ENCODE results near the gene MTUS2. TPM values are rescaled to one million over a fixed set of nuclear protein-coding genes. Genes with fewer than 3 reads are reported as not detected.

MTUS2 gene
- total RNA-seq, 4 donors from 2014 or later, result 0.20 to 1.6 (median 0.25) TPM; not detected in 1

GRCh38 chr13:29081697-29082440 lies 261.7 kb downstream of the MTUS2 start:
- in situ Hi-C loops (cut with MboI; ENCODE audit: low sequenced_read_pairs in 4 of 4), result no loop called here
- intact Hi-C loops (cut with DNase I; ENCODE audit: low total_unique reads), result no loop called here
- DNase-seq (no peak), ATAC-seq (no peak)
- Histone ChIP-seq H3K9me3 (no peaks in the 10 kb centered on the region), H3K36me3 (no peaks in the 10 kb centered on the region), H3K27me3 (no peaks in the 10 kb centered on the region), H3K27ac (no peak overlapping the region), H3K4me1 (no peaks in the 10 kb centered on the region), H3K4me3 (no peak overlapping the region)
- TF ChIP-seq CTCF (IDR thresholded peaks at IDR 0.05 in 4 of 5, conservative IDR thresholded peaks at IDR 0.05 in 1 of 5), result no peak
- no peak for TF ChIP-seq POLR2A (IDR thresholded peaks at IDR 0.05)

GRCh38 chr13:29099781-29100406 lies 279.8 kb downstream of the MTUS2 start:
- DNase-seq (no peak), ATAC-seq (no peak)
- in situ Hi-C loops (cut with MboI; ENCODE audit: low sequenced_read_pairs in 4 of 4) (no loop called here), intact Hi-C loops (cut with DNase I; ENCODE audit: low total_unique reads) (no loop called here)
- no peaks in the 10 kb centered on the region for H3K27me3 ChIP-seq
- TF ChIP-seq CTCF (IDR thresholded peaks at IDR 0.05 in 4 of 5, conservative IDR thresholded peaks at IDR 0.05 in 1 of 5) (no peak), POLR2A (IDR thresholded peaks at IDR 0.05) (no peak)
- no peak overlapping the region for H3K4me3 ChIP-seq
- no peaks in the 10 kb centered on the region for H3K9me3 ChIP-seq
- no peak overlapping the region for H3K27ac ChIP-seq
- no peaks in the 10 kb centered on the region for H3K4me1 ChIP-seq
- no peaks in the 10 kb centered on the region for H3K36me3 ChIP-seq

- no peak for ATAC-seq
- Histone ChIP-seq H3K27ac (no peak overlapping the region), H3K27me3 (no peaks in the 10 kb centered on the region), H3K9me3 (no peaks in the 10 kb centered on the region), H3K4me3 (no peak overlapping the region), H3K4me1 (no peaks in the 10 kb centered on the region), H3K36me3 (no peaks in the 10 kb centered on the region)
- TF ChIP-seq POLR2A (IDR thresholded peaks at IDR 0.05) (no peak), CTCF (IDR thresholded peaks at IDR 0.05 in 4 of 5, conservative IDR thresholded peaks at IDR 0.05 in 1 of 5) (no peak)
- in situ Hi-C loops (cut with MboI; ENCODE audit: low sequenced_read_pairs in 4 of 4) (no loop called here), intact Hi-C loops (cut with DNase I; ENCODE audit: low total_unique reads) (no loop called here)
- DNase-seq, result no peak
These were observed 280.6 kb downstream of the MTUS2 start for GRCh38 chr13:29100758-29101157.

- TF ChIP-seq CTCF (IDR thresholded peaks at IDR 0.05 in 4 of 5, conservative IDR thresholded peaks at IDR 0.05 in 1 of 5) (no peak), POLR2A (IDR thresholded peaks at IDR 0.05) (no peak)
- no peaks in the 10 kb centered on the region for H3K36me3 ChIP-seq
- ATAC-seq (no peak), DNase-seq (no peak)
- in situ Hi-C loops (cut with MboI; ENCODE audit: low sequenced_read_pairs in 4 of 4), result no loop called here
- intact Hi-C loops (cut with DNase I; ENCODE audit: low total_unique reads), result no loop called here
- H3K4me3 ChIP-seq, result no peak overlapping the region
- no peak overlapping the region for H3K27ac ChIP-seq
- no peaks in the 10 kb centered on the region for H3K9me3 ChIP-seq
- H3K4me1 ChIP-seq, result no peaks in the 10 kb centered on the region
- no peaks in the 10 kb centered on the region for H3K27me3 ChIP-seq
These were observed 281.3 kb downstream of the MTUS2 start for GRCh38 chr13:29101409-29101808.

All from gastrocnemius medialis (tissue), 4 donors.